Testis (tissue), 2 donors: ENCODE results near the gene ANTXRL.
"Not testable (repeated sequence)": the region's sequence is repeated elsewhere in the genome, so short reads cannot be mapped to it uniquely, and the experiment has no call there.

Source experiments
- POLR2A ChIP-seq: fragments of 450-650 bp; IDR thresholded peaks from one replicate; pipeline ENCODE4 v1.6.1; 2017; ENCODE audit warnings: antibody characterized with exemption, mild to moderate bottlenecking, moderate library complexity
- TF ChIP-seq, protein P1 (sequence below), 3 experiments: fragments of 450-650 bp in 2 of 3; fragments of 200-600 bp in 1 of 3; sonication (generic) in 1 of 3; IDR thresholded peaks; one replicate each; pipeline ENCODE4 v1.5.1; 2016 to 2019; ENCODE audit warnings: antibody characterized with exemption in 3 of 3, mild to moderate bottlenecking in 2 of 3, moderate library complexity in 1 of 3

DNA sequence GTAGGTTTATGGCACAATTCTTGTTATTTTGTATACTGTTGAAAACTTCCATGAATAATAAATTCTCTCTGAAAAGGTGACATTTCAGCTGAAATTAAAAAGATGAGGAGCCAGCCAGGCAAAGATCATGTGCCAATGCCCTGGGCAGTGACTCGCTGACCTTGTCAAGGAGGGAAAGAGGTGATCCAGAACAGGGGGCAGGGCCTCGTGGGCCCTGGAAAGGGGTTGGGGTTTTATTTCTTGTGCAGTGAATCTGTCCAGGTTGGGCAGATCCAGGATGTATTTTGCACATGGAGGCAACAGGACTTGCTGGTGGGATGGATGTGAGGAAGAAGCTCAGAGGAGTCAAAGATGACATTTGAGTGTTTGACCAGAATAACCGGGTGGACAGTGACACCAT, 31.6 kb upstream of the ANTXRL start:
- TF ChIP-seq, protein P1, sequence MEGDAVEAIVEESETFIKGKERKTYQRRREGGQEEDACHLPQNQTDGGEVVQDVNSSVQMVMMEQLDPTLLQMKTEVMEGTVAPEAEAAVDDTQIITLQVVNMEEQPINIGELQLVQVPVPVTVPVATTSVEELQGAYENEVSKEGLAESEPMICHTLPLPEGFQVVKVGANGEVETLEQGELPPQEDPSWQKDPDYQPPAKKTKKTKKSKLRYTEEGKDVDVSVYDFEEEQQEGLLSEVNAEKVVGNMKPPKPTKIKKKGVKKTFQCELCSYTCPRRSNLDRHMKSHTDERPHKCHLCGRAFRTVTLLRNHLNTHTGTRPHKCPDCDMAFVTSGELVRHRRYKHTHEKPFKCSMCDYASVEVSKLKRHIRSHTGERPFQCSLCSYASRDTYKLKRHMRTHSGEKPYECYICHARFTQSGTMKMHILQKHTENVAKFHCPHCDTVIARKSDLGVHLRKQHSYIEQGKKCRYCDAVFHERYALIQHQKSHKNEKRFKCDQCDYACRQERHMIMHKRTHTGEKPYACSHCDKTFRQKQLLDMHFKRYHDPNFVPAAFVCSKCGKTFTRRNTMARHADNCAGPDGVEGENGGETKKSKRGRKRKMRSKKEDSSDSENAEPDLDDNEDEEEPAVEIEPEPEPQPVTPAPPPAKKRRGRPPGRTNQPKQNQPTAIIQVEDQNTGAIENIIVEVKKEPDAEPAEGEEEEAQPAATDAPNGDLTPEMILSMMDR (IDR thresholded peaks at IDR 0.05): not testable (repeated sequence)
- not testable (repeated sequence) for TF ChIP-seq POLR2A
